ENCODE results near the gene IQGAP2.

Gene IQGAP2

DNA sequence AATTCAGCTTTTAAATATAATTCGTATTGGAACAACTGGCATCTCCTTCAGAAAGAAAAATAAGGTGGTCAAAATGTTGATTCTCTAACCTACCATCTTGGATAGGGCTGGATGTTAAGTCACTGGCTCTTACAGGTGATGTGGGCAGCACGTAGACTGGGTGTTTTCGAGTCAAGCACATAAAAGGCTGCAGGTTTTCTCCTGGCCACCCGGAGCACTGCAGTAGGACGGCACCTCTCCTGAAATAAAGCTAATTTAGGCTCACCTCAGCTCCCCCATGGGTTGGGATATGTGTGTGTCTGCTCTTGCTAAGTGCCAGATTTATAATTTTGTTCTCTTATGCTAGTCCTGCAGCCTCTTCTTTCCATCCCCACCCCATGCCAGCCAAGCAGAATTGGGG is 80.3 kb downstream of the IQGAP2 start:
- DNase-seq = no peak

GRCh38 chr5:76483881-76484280 is 80.8 kb downstream of the IQGAP2 start:
- no peak for DNase-seq

DNA sequence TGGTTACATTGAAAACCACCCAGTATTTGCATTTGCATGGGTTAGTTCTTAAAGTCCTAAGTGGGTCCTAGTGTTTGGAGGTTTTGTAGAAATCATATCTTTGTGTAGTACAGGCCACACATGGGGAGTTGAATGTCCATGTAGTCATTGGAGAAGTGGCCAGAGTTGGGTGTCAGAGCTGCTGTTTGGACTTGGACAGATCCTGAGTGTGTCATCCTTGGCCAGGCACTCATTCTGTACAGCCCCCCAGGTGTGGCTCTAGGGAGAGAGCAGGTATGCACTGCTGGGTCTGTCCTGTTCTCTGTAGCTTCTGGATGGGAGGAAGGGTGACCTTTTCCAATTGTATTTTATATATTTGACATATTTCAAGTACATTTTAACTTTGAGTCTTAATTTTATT is 82.4 kb downstream of the IQGAP2 start:
- no peak for DNase-seq

DNA sequence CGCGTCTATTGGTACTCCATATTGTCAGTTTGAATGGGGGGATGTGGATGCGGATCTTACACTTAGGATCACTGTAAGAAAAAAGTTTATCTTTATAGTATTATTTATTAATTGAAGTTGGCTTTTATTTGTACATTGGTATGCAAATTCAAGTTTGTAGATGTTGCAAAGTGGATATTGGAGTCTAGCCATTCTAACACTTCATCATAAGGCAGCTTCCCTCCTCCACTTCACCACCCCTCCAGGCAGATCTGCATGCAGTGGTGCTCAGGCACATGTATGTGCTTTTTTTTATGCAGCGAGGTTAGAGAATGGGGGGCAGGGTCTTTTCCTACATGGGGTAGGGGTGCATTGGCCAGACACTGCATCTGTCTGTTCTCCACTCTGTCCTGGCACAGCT is 84.3 kb downstream of the IQGAP2 start:
- DNase-seq = no peak

GRCh38 chr5:76487821-76488220 is 84.7 kb downstream of the IQGAP2 start:
- no peak for DNase-seq

DNA sequence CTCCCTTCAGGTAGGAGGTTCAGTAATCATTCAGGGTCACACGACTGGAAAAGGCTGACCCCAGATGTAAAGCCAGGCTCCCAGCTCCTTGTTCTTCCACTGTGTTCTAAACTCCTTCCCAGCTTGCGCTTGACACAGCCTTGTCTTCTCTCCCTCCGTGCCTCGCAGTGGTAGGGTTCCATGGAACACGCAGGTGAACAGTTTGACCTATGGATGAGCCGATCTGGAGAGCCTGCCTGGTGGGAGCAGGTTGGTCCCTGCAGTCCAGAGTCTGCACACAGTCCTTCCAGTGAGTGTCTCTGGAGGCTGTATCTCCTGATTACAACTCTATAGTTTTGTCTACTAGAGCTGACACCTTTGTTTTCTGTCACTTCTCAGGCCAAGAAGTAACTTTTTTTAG is 85.9 kb downstream of the IQGAP2 start:
- no peak for DNase-seq

DNA sequence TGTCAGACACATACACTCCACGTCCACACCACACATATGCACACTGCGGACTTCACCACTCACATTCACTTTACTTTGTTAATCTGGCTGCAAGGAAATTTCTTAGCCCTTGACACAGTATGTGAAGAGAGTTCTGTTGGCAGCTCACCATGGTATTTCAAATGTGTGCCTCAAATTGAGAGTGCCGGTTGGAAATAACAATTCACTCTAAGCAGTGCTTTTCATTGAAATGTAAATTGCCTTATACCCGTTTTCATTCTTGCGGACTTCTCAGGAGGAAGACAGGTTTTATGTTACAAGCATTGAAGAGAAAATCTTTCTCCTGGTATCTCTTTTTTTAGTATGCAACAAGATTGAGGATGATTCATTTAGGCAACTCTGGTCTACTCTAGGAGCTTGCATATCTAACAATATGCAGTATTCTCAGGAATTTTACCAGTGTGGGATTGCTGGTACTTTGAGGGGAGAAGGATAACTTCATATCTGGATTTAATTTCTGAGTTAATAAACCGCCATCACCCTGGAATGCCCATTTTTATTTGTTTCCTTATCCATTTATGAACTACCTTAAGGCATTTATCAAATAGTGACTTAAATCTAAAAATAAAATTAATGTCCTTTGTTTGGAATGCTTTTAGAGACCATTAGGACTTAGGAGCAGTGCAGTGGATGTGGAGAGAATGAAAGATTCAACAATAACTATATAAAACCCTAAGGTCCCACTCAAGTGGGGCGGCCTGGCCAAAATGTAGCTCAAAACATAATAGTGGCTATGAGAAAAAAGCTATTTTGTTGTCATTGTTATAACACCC is 87.0 kb downstream of the IQGAP2 start:
- DNase-seq = no peak

DNA sequence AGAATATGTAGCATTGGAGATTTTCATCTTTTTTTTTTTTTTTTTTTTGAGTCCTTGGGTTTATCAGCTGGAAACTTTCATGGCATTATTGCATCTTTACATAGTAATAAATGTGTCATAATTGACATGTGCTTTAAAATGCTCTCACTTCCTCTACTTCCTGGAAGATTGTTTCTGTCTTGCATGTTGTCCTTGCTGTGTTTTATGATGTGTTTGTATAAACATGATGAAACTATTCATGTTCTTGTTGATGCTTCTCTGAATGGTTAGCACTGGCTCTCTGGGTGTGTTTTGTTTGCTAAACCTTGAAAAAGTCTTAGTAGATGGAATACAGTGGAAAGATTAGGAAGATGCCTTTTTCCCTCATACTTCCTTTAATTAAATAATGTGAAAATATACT is 87.9 kb downstream of the IQGAP2 start:
- DNase-seq = no peak

DNA sequence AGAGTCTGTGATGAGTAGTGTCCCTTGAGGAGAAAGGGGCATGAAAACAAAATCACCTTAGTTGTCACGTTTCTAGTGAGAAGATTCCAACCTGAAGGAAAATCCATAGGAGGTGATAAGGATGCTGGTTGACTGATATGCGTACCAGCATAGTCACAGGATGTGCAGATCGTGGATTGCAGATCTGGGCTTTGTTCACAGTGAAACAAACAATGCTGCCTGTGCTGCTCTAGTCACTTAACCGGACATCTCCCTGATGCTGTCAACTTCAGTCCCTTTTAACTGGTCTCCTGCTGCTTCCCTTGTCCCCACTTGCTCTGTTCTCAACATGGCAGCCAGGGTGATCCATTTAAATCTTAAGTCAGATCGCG is 89.7 kb downstream of the IQGAP2 start:
- no peak for DNase-seq

DNA sequence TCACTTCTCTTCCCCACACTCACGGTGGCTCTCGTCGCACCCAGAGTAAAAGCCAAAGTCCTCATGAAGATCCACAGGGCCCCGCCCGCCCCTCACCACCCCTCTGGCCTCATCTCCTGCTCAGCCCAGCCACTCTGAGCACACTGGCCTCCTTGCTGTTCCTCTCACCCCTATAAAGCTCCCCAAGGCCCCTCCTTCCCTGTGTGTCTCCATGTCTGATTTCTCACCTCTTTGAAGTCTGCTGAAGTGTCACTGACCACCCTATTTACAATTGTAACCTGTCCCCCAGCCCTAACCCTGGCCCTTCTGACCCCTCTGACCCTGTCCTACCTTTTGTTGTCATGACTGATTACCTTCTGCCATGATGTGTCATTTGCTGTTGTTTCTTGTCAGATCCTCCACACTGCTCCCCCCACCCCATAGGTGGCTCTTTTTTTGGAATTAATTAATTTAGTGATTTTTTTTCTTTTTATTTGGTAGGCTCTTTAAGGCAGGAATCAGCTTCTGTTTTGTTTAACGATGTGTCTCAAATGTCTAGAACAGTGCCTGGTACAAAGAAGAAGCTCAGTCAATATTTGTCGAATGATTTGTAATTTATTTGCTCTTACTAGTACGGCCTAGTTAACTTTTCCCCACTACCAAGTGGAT is 90.2 kb downstream of the IQGAP2 start:
- DNase-seq = no peak

DNA sequence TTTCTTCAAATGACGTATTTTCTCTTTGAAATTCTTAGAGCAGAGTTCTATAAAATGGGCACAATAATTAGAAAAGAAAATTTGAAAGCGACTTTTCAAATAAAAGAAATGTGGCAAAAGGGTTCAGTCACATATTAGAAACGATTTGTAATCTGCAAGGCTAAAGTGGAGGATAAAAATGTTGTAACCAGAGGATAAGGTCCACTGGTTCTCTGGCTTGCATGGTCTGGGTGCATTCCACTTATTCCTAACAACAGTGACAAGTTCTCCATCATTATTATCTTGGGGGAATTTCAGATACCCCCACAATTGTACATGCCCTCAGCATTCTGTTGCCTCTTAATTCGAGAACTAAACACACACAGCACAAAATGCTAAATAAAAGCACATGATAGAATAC is 91.1 kb downstream of the IQGAP2 start:
- DNase-seq = no peak

GRCh38 chr5:76495870-76496269 is 92.8 kb downstream of the IQGAP2 start:
- no peak for DNase-seq

DNA sequence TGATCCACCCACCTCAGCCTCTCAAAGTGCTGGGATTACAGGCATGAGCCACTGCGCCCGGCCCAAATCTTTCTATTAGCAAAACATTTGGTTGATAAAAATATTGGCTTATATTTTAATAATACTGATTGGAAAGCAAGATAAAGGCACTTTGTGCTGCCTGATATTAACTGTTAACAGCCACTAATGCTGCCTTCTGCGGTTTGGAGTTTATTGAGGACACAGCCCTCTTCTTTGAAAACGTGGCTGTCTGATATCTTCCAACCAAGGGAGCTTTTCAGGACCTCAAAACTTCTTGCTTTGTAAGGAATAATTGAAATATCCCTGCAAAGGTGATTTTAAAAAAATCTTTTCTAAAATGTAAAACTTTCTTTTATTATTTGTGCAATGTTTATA is 94.0 kb downstream of the IQGAP2 start:
- DNase-seq = no peak

GRCh38 chr5:76497986-76498717 is 95.1 kb downstream of the IQGAP2 start:
- no peak for DNase-seq

DNA sequence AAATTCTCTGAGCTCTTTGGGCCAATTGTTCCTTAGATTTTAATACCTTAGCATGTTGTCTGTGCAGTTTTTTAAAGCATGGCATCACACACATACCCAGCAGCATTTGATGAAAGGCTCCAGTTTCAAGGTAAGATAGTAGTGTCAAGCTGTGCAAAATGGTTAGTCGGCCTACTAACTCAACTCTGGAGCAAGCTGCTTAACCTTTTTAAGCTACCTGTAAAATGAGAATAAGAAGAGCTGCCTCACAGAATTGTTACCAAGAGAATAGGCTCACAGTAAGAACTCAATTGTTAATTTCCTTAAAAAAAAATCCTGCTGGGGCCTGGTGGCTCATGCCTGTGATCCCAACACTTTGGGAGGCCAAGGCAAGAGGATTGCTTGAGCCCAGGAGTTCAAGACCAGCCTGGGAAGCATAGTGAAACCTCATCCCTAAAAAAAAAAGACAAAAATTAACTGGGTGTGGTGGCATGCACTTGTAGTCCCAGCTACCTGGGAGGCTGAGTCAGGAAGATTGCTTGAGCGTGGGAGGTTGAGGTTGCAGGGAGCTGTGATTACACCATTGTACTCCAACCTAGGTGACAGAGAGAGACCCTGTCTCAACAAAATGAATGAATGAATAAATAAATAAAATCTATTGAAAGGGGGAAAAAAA is 96.5 kb downstream of the IQGAP2 start:
- DNase-seq = no peak

GRCh38 chr5:76500633-76501393 is 97.7 kb downstream of the IQGAP2 start:
- DNase-seq = no peak

DNA sequence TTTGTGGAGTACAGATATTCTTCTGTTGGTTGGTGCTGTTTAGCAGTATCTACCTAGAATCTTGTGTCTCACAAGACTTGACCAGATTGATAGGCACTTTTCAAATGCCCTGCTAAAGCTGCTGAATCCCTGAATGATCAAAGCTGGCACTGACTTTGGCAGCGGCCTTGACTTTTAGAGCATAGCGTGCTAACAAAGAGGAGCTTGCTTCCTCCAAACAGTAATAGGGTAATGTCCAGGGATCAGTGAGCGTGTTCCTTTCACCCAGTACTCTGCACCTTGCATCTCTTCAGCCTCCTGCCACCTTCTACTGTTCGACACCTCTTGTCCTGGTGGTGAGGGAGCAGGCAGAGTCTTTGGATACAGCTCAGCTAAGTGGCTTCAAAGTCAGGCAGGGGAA is 100.8 kb downstream of the IQGAP2 start:
- DNase-seq = no peak

GRCh38 chr5:76504901-76505564 is 101.9 kb downstream of the IQGAP2 start:
- no peak for DNase-seq

DNA sequence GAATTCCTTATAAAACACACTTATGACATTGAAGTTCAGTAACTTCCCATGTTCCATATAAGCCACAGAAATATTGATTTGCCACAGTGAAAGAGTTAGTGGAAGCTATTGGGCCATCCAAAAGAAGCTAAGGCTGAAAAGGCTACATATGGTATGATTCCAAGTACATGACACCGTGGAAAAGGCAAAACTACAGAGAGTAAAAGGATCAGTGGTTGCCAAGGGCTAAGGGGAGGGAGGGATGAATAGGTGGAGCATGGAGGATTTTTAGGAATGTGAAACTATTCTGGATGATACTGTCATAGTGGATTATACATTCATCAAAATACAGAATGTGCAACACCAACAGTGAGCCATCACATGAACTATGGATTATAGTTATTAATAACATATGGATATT is 110.4 kb downstream of the IQGAP2 start:
- no peak for DNase-seq

DNA sequence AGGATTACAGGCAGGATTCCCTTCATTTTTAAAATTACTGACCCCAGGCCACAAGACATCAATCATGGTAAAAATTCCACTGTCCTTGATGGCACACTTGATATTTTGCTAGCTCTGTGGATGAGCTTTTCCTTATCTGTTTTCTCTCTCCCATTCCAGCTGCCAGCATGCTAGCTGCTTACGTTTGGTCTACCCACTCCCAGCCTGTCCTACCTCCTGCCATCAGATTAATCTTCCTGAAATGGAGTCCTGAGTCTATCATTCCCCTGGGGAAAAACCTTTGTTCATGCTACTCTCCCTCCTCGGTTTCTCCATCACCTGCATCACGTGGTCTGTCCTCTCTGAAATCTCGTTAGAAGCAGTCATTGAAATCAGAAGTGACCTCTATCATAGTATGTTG is 111.2 kb downstream of the IQGAP2 start:
- no peak for DNase-seq

GRCh38 chr5:76514713-76515112 is 111.6 kb downstream of the IQGAP2 start:
- DNase-seq = no peak

GRCh38 chr5:76517334-76517733 is 114.2 kb downstream of the IQGAP2 start:
- no peak for DNase-seq

All from activated CD4-positive, CD25-positive, alpha-beta regulatory T cell (primary cell).